Vagina (tissue), 2 donors: Measurements from ENCODE around the gene UQCR11.

Source experiments
- POLR2A ChIP-seq, 2 donors: fragments of 450-650 bp; IDR thresholded peaks; one replicate each; pipeline ENCODE4 v1.6.1; 2017; ENCODE audit warnings: antibody characterized with exemption in 2 of 2, mild to moderate bottlenecking in 2 of 2, moderate library complexity in 2 of 2
- POLR2AphosphoS5 ChIP-seq, 2 donors: sonication (generic); formaldehyde crosslinking; IDR thresholded peaks; one replicate each; pipeline ENCODE4 v1.9.0; 2017; ENCODE audit warnings: antibody characterized with exemption in 2 of 2, mild to moderate bottlenecking in 2 of 2, low read depth in 1 of 2; ENCODE audit not compliant: insufficient read depth in 1 of 2

- TF ChIP-seq POLR2AphosphoS5 (IDR thresholded peaks at IDR 0.05; ENCODE audit: insufficient read depth in 1 of 2, low read depth in 1 of 2) (no peak), POLR2A (IDR thresholded peaks at IDR 0.05) (no peak)
These were observed 40.9 kb upstream of the UQCR11 start for GRCh38 chr19:1646149-1646548.
